ENCODE data around the gene ATF7IP2. TPM values are rescaled to one million over a fixed set of nuclear protein-coding genes. Genes with fewer than 3 reads are reported as not detected.
A peak's percentile ranks its signal among the peaks of the same experiment; 100 is the strongest.

ATF7IP2 gene
- total RNA-seq, 5 donors from 2014 or later (not counting 1 experiment from before 2014, with no cell fraction given) = 49.1 to 97.1 (median 56.7) TPM

DNA sequence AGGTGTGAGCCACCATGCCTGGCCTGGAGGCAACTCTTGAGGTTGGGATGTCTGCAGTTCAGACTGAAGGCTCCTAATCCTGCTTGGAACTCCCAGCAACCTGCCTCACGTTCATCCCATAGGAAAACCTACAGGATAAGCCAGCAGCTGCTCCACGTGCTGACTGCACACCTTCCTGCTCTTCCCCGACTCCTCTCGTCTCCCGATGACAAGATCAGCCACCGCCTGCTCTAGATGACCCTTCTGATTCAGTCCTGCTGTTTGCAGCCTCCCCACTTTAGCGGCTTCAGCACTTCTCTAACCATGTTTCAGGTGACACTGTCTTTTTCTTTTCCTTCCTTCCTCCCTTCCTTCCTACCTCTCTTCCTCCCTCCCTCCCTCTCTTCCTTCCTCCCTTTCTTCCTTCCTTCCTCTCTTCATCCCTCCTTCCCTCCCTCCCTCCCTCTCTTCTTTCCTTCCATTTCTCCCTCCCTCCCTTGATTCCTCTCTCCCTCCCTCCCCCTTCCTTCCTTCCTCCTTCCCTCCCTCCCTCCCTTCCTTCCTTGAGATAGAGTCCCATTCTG is 132.7 kb downstream of the ATF7IP2 start:
- peaks cover 0 to 1% (median 0%) of the 10 kb centered on the region in 3 donors for H3K4me1 Mint-ChIP-seq

DNA sequence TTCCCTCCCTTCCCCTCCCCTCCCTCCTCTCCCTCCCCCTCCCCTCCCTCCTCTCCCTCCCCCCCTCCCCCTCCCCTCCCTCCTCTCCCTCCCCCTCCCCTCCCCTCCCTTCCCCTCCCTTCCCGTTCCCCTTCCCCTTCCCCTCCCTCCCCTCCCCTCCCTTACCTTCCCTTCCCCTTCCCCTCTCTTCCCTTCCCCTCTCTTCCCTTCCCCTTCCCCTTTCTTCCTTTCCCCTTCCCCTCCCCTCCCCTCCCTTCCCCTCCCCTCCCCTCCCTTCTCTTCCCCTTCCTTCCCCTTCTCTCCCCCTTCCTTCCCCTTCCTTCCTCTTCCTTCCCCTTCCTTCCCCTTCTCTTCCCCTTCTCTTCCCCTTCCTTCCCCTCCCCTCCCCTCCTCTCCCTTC is 133.4 kb downstream of the ATF7IP2 start:
- Mint-ChIP-seq H3K4me1 (peaks cover 0 to 1% (median 0%) of the 10 kb centered on the region in 3 donors), H3K4me3 (no peak overlapping the region), H3K9me3 (no peaks in the 10 kb centered on the region), H3K27me3 (peaks cover 4 to 9% of the 10 kb centered on the region in 2 donors), H3K36me3 (no peaks in the 10 kb centered on the region), H3K27ac (no peak overlapping the region)
- Histone ChIP-seq H3K4me3 (ENCODE audit: control insufficient read depth in 1 of 2, extremely low read depth in 1 of 2, low read length in 1 of 2) (no peak overlapping the region), H3K27ac (ENCODE audit: low read length) (no peak overlapping the region), H3K36me3 (ENCODE audit: control insufficient read depth in 2 of 2, extremely low read depth in 1 of 2, insufficient read depth in 1 of 2, low read length in 1 of 2) (no peaks in the 10 kb centered on the region), H3K27me3 (replicated peaks in 1 of 2; ENCODE audit: control insufficient read depth in 2 of 2, extremely low read depth in 1 of 2, insufficient read depth in 2 of 2, low read length in 1 of 2) (peaks cover 0 to 20% of the 10 kb centered on the region in 2 experiments), H3K9me3 (no peaks in the 10 kb centered on the region), H3K4me1 (ENCODE audit: control insufficient read depth in 1 of 2, extremely low read depth in 1 of 2, insufficient read depth in 2 of 2, low read length in 2 of 2) (no peaks in the 10 kb centered on the region)
- ATAC-seq (replicated peaks in 1 of 4) (no peak), DNase-seq (no peak)
- ChIA-PET CTCF (interaction anchor here in 1 of 2 donors (0.6 kb wide), 1 partner anchor 343 kb away, joined by 4 read pairs; no protein-coding TSS in a partner anchor), POLR2A (no interaction called here)
- no CpG with 5 or more reads among the region's 1 CpG for WGBS (ENCODE audit: insufficient coverage)

More for the DNA sequence above, 132.7 kb downstream of the ATF7IP2 start:
- no peaks in the 10 kb centered on the region for H3K4me1 ChIP-seq (ENCODE audit: control insufficient read depth in 1 of 2, extremely low read depth in 1 of 2, insufficient read depth in 2 of 2, low read length in 2 of 2)
- DNase-seq (no peak), ATAC-seq (replicated peaks in 1 of 4) (no peak)
- ChIA-PET POLR2A (no interaction called here), CTCF (interaction anchor here in 1 of 2 donors (1.4 kb wide), 1 partner anchor 218 kb away, joined by 3 read pairs; no protein-coding TSS in a partner anchor)
- Mint-ChIP-seq H3K27ac (no peak overlapping the region), H3K9me3 (no peaks in the 10 kb centered on the region), H3K4me3 (no peak overlapping the region), H3K36me3 (no peaks in the 10 kb centered on the region), H3K27me3 (peaks cover 4 to 9% of the 10 kb centered on the region in 2 donors)
- no peaks in the 10 kb centered on the region for H3K9me3 ChIP-seq
- no peaks in the 10 kb centered on the region for H3K36me3 ChIP-seq (ENCODE audit: control insufficient read depth in 2 of 2, extremely low read depth in 1 of 2, insufficient read depth in 1 of 2, low read length in 1 of 2)
- peaks cover 0 to 20% of the 10 kb centered on the region in 2 experiments for H3K27me3 ChIP-seq (replicated peaks in 1 of 2; ENCODE audit: control insufficient read depth in 2 of 2, extremely low read depth in 1 of 2, insufficient read depth in 2 of 2, low read length in 1 of 2)
- no peak overlapping the region for H3K4me3 ChIP-seq (ENCODE audit: control insufficient read depth in 1 of 2, extremely low read depth in 1 of 2, low read length in 1 of 2)
- 81% methylated on average over 7 of the region's 7 CpGs for WGBS (ENCODE audit: insufficient coverage)
- H3K27ac ChIP-seq (ENCODE audit: low read length) = no peak overlapping the region

DNA sequence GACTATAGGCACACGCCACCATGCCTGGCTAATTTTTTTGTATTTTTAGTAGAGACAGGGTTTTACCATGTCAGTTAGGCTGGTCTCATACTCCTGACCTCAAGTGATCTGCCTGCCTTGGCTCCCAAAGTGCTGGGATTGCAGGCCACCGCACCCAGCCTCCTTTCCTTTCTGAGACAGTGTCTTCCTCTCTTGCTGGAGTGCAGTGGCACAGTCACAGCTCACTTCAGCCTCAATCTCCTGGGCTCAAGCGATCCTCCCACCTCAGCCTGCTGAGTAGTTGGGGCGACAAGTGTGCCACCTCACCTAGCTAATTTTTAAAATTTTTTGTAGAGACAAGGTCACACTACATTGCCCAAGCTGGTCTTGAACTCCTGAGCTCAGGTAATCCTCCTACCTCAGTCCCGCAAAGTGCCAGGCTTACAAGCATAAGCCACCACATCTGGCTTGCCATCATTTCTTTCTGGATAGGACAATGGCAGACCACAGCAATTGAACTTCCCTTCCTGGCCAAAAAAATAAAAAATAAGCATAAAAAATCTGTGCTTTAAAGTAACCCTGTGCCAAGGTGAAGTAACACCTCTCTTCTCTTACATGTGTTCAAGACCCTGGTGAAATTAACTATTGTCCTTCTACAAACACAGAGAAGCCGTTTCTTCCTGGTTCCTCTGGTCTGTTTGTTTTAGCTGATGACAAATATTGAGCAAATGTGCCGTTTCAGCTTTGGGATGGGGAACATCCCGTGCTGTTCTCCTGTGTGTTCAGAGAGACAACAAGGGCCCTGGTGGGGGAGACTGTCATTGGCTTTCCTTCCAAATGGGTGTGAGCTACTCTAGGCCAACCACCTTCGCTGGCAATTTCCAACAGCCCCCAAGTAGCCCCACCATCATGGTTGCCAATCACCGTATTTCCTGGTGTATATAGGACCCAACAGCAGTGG is 134.3 kb downstream of the ATF7IP2 start:
- Histone ChIP-seq H3K27me3 (replicated peaks in 1 of 2; ENCODE audit: control insufficient read depth in 2 of 2, extremely low read depth in 1 of 2, insufficient read depth in 2 of 2, low read length in 1 of 2) (peaks cover 0 to 20% of the 10 kb centered on the region in 2 experiments), H3K27ac (ENCODE audit: low read length) (no peak overlapping the region), H3K4me3 (ENCODE audit: control insufficient read depth in 1 of 2, extremely low read depth in 1 of 2, low read length in 1 of 2) (no peak overlapping the region), H3K4me1 (ENCODE audit: control insufficient read depth in 1 of 2, extremely low read depth in 1 of 2, insufficient read depth in 2 of 2, low read length in 2 of 2) (no peaks in the 10 kb centered on the region), H3K9me3 (no peaks in the 10 kb centered on the region), H3K36me3 (ENCODE audit: control insufficient read depth in 2 of 2, extremely low read depth in 1 of 2, insufficient read depth in 1 of 2, low read length in 1 of 2) (no peaks in the 10 kb centered on the region)
- CTCF ChIA-PET = interaction anchor here (0.5 to 1.6 kb wide), 4 partner anchors 216 to 1859 kb away, joined by 3 to 5 read pairs (median 4); no protein-coding TSS in a partner anchor
- H3K4me3 Mint-ChIP-seq = no peak overlapping the region
- no peak overlapping the region for H3K27ac Mint-ChIP-seq
- DNase-seq (no peak), ATAC-seq (replicated peaks in 1 of 4) (no peak)
- POLR2A ChIA-PET = no interaction called here
- H3K4me1 Mint-ChIP-seq = peaks cover 0 to 1% (median 0%) of the 10 kb centered on the region in 3 donors
- peaks cover 4 to 9% of the 10 kb centered on the region in 2 donors for H3K27me3 Mint-ChIP-seq
- no peaks in the 10 kb centered on the region for H3K9me3 Mint-ChIP-seq
- no peaks in the 10 kb centered on the region for H3K36me3 Mint-ChIP-seq
- 92% methylated on average over 5 of the region's 10 CpGs for WGBS (ENCODE audit: insufficient coverage)

DNA sequence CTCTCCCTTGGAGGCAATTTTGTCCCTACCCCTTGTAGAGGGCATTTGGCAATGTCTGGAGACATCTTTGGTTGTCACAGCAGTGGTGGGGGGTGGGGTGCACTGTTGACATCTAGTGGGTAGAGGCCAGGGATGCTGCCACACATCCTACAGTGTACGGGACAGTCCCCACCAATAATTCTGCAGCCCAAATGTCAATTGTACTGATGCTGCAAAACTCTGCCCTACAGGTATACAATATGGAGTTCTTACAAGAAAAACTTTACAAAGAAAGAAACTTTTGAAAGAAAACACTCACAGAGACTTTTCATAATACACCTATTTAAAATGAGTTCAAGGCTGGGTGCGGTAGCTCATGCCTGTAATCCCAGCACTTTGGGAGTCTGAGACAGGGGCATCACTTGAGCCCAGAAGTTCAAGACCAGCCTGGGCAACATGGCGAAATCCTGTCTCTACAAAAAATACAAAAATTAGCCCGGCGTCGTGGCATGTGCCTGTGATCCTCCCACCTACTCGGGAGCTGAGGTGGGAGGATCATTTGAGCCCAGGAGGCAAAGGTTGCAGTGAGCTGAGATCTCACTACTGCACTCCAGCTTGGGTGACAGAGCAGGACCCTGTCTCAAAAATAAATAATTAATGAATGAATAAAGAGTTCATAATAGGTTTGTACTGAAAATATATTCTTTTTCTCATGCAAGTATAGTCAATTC is 135.2 kb downstream of the ATF7IP2 start:
- H3K36me3 ChIP-seq (ENCODE audit: control insufficient read depth in 2 of 2, extremely low read depth in 1 of 2, insufficient read depth in 1 of 2, low read length in 1 of 2) = no peaks in the 10 kb centered on the region
- H3K36me3 Mint-ChIP-seq = no peaks in the 10 kb centered on the region
- H3K4me1 ChIP-seq (ENCODE audit: control insufficient read depth in 1 of 2, extremely low read depth in 1 of 2, insufficient read depth in 2 of 2, low read length in 2 of 2) = no peaks in the 10 kb centered on the region
- H3K4me3 Mint-ChIP-seq = no peak overlapping the region
- no peak overlapping the region for H3K27ac Mint-ChIP-seq
- ATAC-seq (replicated peaks in 1 of 4) = no peak
- H3K4me3 ChIP-seq (ENCODE audit: control insufficient read depth in 1 of 2, extremely low read depth in 1 of 2, low read length in 1 of 2) = no peak overlapping the region
- ChIA-PET CTCF (interaction anchor here (0.6 to 1.6 kb wide), 4 partner anchors 48 to 216 kb away, joined by 3 to 5 read pairs (median 4); no protein-coding TSS in a partner anchor), POLR2A (no interaction called here)
- no peak overlapping the region for H3K27ac ChIP-seq (ENCODE audit: low read length)
- peaks cover 4 to 9% of the 10 kb centered on the region in 2 donors for H3K27me3 Mint-ChIP-seq
- peaks cover 0 to 1% (median 0%) of the 10 kb centered on the region in 3 donors for H3K4me1 Mint-ChIP-seq
- no peak for DNase-seq
- WGBS (ENCODE audit: insufficient coverage) = 80% methylated on average over 1 of the region's 7 CpGs
- no peaks in the 10 kb centered on the region for H3K9me3 Mint-ChIP-seq
- H3K9me3 ChIP-seq = no peaks in the 10 kb centered on the region
- peaks cover 0 to 20% of the 10 kb centered on the region in 2 experiments for H3K27me3 ChIP-seq (replicated peaks in 1 of 2; ENCODE audit: control insufficient read depth in 2 of 2, extremely low read depth in 1 of 2, insufficient read depth in 2 of 2, low read length in 1 of 2)

DNA sequence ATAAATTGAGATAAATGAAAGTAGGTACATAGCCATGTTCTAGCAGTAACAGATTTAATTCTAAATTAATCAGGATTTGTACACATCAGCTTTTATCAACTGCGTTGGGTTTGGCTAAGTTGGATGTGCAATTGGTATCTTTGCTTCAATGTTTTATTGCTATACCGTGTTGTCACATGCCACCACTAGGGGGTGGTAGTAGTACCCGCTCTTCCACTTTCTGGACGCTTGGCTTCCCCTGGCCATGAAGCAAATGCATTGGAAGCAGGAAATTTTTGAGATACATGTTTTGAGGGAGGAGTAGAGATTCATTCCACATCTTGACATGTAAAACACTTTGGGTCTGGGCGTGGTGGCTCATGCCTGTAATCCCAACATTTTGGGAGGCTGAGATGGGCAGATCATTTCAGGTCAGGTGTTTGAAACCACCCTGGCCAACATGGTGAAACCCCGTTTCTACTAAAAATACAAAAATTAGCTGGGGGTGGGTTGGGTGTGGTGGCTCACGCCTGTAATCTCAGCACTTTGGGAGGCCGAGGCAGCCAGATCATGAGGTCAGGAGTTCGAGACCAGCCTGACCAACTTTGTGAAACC is 135.9 kb downstream of the ATF7IP2 start:
- CTCF ChIA-PET = interaction anchor here (0.6 to 1.6 kb wide), 4 partner anchors 47 to 223 kb away, joined by 3 to 5 read pairs (median 4); no protein-coding TSS in a partner anchor
- ATAC-seq (replicated peaks in 1 of 4) (peak in 1 of 4 experiments; percentile 43), DNase-seq (peak in 23 of 35 experiments; percentile 2 to 71 (median 17))
- Mint-ChIP-seq H3K27ac (no peak overlapping the region), H3K4me1 (peaks cover 0 to 1% (median 0%) of the 10 kb centered on the region in 3 donors), H3K36me3 (no peaks in the 10 kb centered on the region), H3K27me3 (peaks cover 4 to 9% of the 10 kb centered on the region in 2 donors), H3K4me3 (no peak overlapping the region), H3K9me3 (no peaks in the 10 kb centered on the region)
- H3K27me3 ChIP-seq (replicated peaks in 1 of 2; ENCODE audit: control insufficient read depth in 2 of 2, extremely low read depth in 1 of 2, insufficient read depth in 2 of 2, low read length in 1 of 2) = peaks cover 0 to 17% of the 10 kb centered on the region in 2 experiments
- no peaks in the 10 kb centered on the region for H3K9me3 ChIP-seq
- no peak overlapping the region for H3K4me3 ChIP-seq (ENCODE audit: control insufficient read depth in 1 of 2, extremely low read depth in 1 of 2, low read length in 1 of 2)
- no peak overlapping the region for H3K27ac ChIP-seq (ENCODE audit: low read length)
- POLR2A ChIA-PET = no interaction called here
- 0% methylated on average over 2 of the region's 9 CpGs for WGBS (ENCODE audit: insufficient coverage)
- no peaks in the 10 kb centered on the region for H3K4me1 ChIP-seq (ENCODE audit: control insufficient read depth in 1 of 2, extremely low read depth in 1 of 2, insufficient read depth in 2 of 2, low read length in 2 of 2)
- no peaks in the 10 kb centered on the region for H3K36me3 ChIP-seq (ENCODE audit: control insufficient read depth in 2 of 2, extremely low read depth in 1 of 2, insufficient read depth in 1 of 2, low read length in 1 of 2)

Data from T-cell (primary cell).